ENCODE data around the gene IPCEF1. TPM values are rescaled to one million over a fixed set of nuclear protein-coding genes. Genes with fewer than 3 reads are reported as not detected.
A peak's percentile ranks its signal among the peaks of the same experiment; 100 is the strongest.
"Not testable (repeated sequence)": the region's sequence is repeated elsewhere in the genome, so short reads cannot be mapped to it uniquely, and the experiment has no call there.

The IPCEF1 gene
- total and polyA plus RNA-seq, 2 donors: 6.5 to 13.1 TPM

- WGBS: 95% methylated on average over 13 of the region's 13 CpGs
- Histone ChIP-seq H3K27ac (ENCODE audit: low read depth in 1 of 2, low read length in 1 of 2) (no peak overlapping the region), H3K36me3 (ENCODE audit: control insufficient read depth in 2 of 2, insufficient read depth in 2 of 2, low read length in 1 of 2) (peaks cover 0 to 10% of the 10 kb centered on the region in 2 donors)
Observed at GRCh38 chr6:154242617-154243357, 113.8 kb downstream of the IPCEF1 start.

GRCh38 chr6:154241581-154241980, 115.0 kb downstream of the IPCEF1 start:
- DNase-seq (ENCODE audit: low read depth in 6 of 9, low spot score in 9 of 9): no peak
- Histone ChIP-seq H3K36me3 (ENCODE audit: control insufficient read depth in 2 of 2, insufficient read depth in 2 of 2, low read length in 1 of 2) (peaks cover 0 to 10% of the 10 kb centered on the region in 2 donors), H3K4me1 (ENCODE audit: control insufficient read depth in 2 of 2, insufficient read depth in 2 of 2, low read length in 2 of 2) (peaks cover 13 to 37% of the 10 kb centered on the region in 2 donors), H3K27me3 (ENCODE audit: control insufficient read depth in 2 of 2, insufficient read depth in 1 of 2, low read length in 1 of 2) (no peaks in the 10 kb centered on the region), H3K9me3 (ENCODE audit: control insufficient read depth in 2 of 2, insufficient read depth in 1 of 2, low read length in 1 of 2) (no peaks in the 10 kb centered on the region), H3K27ac (ENCODE audit: low read depth in 1 of 2, low read length in 1 of 2) (no peak overlapping the region), H3K4me3 (ENCODE audit: low read length in 2 of 2) (no peak overlapping the region)
- WGBS: 97% methylated on average over 8 of the region's 8 CpGs

More at GRCh38 chr6:154242617-154243357, 113.8 kb downstream of the IPCEF1 start:
- no peak overlapping the region for H3K4me3 ChIP-seq (ENCODE audit: low read length in 2 of 2)
- no peaks in the 10 kb centered on the region for H3K9me3 ChIP-seq (ENCODE audit: control insufficient read depth in 2 of 2, insufficient read depth in 1 of 2, low read length in 1 of 2)
- no peak for DNase-seq (ENCODE audit: low read depth in 6 of 9, low spot score in 9 of 9)
- peaks cover 13 to 46% of the 10 kb centered on the region in 2 donors for H3K4me1 ChIP-seq (ENCODE audit: control insufficient read depth in 2 of 2, insufficient read depth in 2 of 2, low read length in 2 of 2)
- H3K27me3 ChIP-seq (ENCODE audit: control insufficient read depth in 2 of 2, insufficient read depth in 1 of 2, low read length in 1 of 2): no peaks in the 10 kb centered on the region

GRCh38 chr6:154241061-154241460, 115.5 kb downstream of the IPCEF1 start:
- not testable (repeated sequence) for H3K9me3 ChIP-seq (ENCODE audit: control insufficient read depth in 2 of 2, insufficient read depth in 1 of 2, low read length in 1 of 2); H3K27me3 ChIP-seq (ENCODE audit: control insufficient read depth in 2 of 2, insufficient read depth in 1 of 2, low read length in 1 of 2); H3K4me3 ChIP-seq (ENCODE audit: low read length in 2 of 2); DNase-seq (ENCODE audit: low read depth in 6 of 9, low spot score in 9 of 9); H3K36me3 ChIP-seq (ENCODE audit: control insufficient read depth in 2 of 2, insufficient read depth in 2 of 2, low read length in 1 of 2); H3K27ac ChIP-seq (ENCODE audit: low read depth in 1 of 2, low read length in 1 of 2)
- peaks cover 13 to 33% of the 10 kb centered on the region in 2 donors for H3K4me1 ChIP-seq (ENCODE audit: control insufficient read depth in 2 of 2, insufficient read depth in 2 of 2, low read length in 2 of 2)
- WGBS: 96% methylated on average over 11 of the region's 11 CpGs

- peaks cover 11 to 22% of the 10 kb centered on the region in 2 donors for H3K4me1 ChIP-seq (ENCODE audit: control insufficient read depth in 2 of 2, insufficient read depth in 2 of 2, low read length in 2 of 2)
- H3K27me3 ChIP-seq (ENCODE audit: control insufficient read depth in 2 of 2, insufficient read depth in 1 of 2, low read length in 1 of 2): no peaks in the 10 kb centered on the region
- WGBS: 92% methylated on average over 7 of the region's 7 CpGs
- no peaks in the 10 kb centered on the region for H3K9me3 ChIP-seq (ENCODE audit: control insufficient read depth in 2 of 2, insufficient read depth in 1 of 2, low read length in 1 of 2)
- H3K4me3 ChIP-seq (ENCODE audit: low read length in 2 of 2): no peak overlapping the region
- no peak for DNase-seq (ENCODE audit: low read depth in 6 of 9, low spot score in 9 of 9)
- H3K27ac ChIP-seq (ENCODE audit: low read depth in 1 of 2, low read length in 1 of 2): no peak overlapping the region
- H3K36me3 ChIP-seq (ENCODE audit: control insufficient read depth in 2 of 2, insufficient read depth in 2 of 2, low read length in 1 of 2): peaks cover 0 to 10% of the 10 kb centered on the region in 2 donors
Observed at GRCh38 chr6:154239392-154239791, 117.2 kb downstream of the IPCEF1 start.

- peaks cover 11 to 23% of the 10 kb centered on the region in 2 donors for H3K4me1 ChIP-seq (ENCODE audit: control insufficient read depth in 2 of 2, insufficient read depth in 2 of 2, low read length in 2 of 2)
- no peaks in the 10 kb centered on the region for H3K9me3 ChIP-seq (ENCODE audit: control insufficient read depth in 2 of 2, insufficient read depth in 1 of 2, low read length in 1 of 2)
- no peaks in the 10 kb centered on the region for H3K27me3 ChIP-seq (ENCODE audit: control insufficient read depth in 2 of 2, insufficient read depth in 1 of 2, low read length in 1 of 2)
- no peak overlapping the region for H3K27ac ChIP-seq (ENCODE audit: low read depth in 1 of 2, low read length in 1 of 2)
- no peak for DNase-seq (ENCODE audit: low read depth in 6 of 9, low spot score in 9 of 9)
- no peak overlapping the region for H3K4me3 ChIP-seq (ENCODE audit: low read length in 2 of 2)
- H3K36me3 ChIP-seq (ENCODE audit: control insufficient read depth in 2 of 2, insufficient read depth in 2 of 2, low read length in 1 of 2): peaks cover 0 to 10% of the 10 kb centered on the region in 2 donors
- WGBS: 96% methylated on average over 2 of the region's 2 CpGs
Observed at GRCh38 chr6:154238831-154239230, 117.8 kb downstream of the IPCEF1 start.

GRCh38 chr6:154236646-154237301, 119.8 kb downstream of the IPCEF1 start:
- H3K27me3 ChIP-seq (ENCODE audit: control insufficient read depth in 2 of 2, insufficient read depth in 1 of 2, low read length in 1 of 2): no peaks in the 10 kb centered on the region

GRCh38 chr6:154234019-154234772, 122.4 kb downstream of the IPCEF1 start:
- peak in 2 of 9 donors; percentile 30 to 68 for DNase-seq (ENCODE audit: low read depth in 6 of 9, low spot score in 9 of 9)
- 55% methylated on average over 4 of the region's 4 CpGs for WGBS
- peaks cover 13 to 30% of the 10 kb centered on the region in 2 donors for H3K4me1 ChIP-seq (ENCODE audit: control insufficient read depth in 2 of 2, insufficient read depth in 2 of 2, low read length in 2 of 2)
- H3K27me3 ChIP-seq (ENCODE audit: control insufficient read depth in 2 of 2, insufficient read depth in 1 of 2, low read length in 1 of 2): no peaks in the 10 kb centered on the region
- no peaks in the 10 kb centered on the region for H3K9me3 ChIP-seq (ENCODE audit: control insufficient read depth in 2 of 2, insufficient read depth in 1 of 2, low read length in 1 of 2)
- H3K27ac ChIP-seq (ENCODE audit: low read depth in 1 of 2, low read length in 1 of 2): peak overlapping the region; percentile 44 to 87
- H3K4me3 ChIP-seq (ENCODE audit: low read length in 2 of 2): no peak overlapping the region
- no peaks in the 10 kb centered on the region for H3K36me3 ChIP-seq (ENCODE audit: control insufficient read depth in 2 of 2, insufficient read depth in 2 of 2, low read length in 1 of 2)

More at GRCh38 chr6:154236646-154237301, 119.8 kb downstream of the IPCEF1 start:
- H3K4me3 ChIP-seq (ENCODE audit: low read length in 2 of 2): no peak overlapping the region
- H3K4me1 ChIP-seq (ENCODE audit: control insufficient read depth in 2 of 2, insufficient read depth in 2 of 2, low read length in 2 of 2): peaks cover 13 to 28% of the 10 kb centered on the region in 2 donors
- peaks cover 0 to 4% of the 10 kb centered on the region in 2 donors for H3K36me3 ChIP-seq (ENCODE audit: control insufficient read depth in 2 of 2, insufficient read depth in 2 of 2, low read length in 1 of 2)
- H3K27ac ChIP-seq (ENCODE audit: low read depth in 1 of 2, low read length in 1 of 2): no peak overlapping the region
- 95% methylated on average over 4 of the region's 4 CpGs for WGBS
- no peak for DNase-seq (ENCODE audit: low read depth in 6 of 9, low spot score in 9 of 9)
- H3K9me3 ChIP-seq (ENCODE audit: control insufficient read depth in 2 of 2, insufficient read depth in 1 of 2, low read length in 1 of 2): no peaks in the 10 kb centered on the region

GRCh38 chr6:154233383-154233782, 123.2 kb downstream of the IPCEF1 start:
- no peak for DNase-seq (ENCODE audit: low read depth in 6 of 9, low spot score in 9 of 9)
- H3K27ac ChIP-seq (ENCODE audit: low read depth in 1 of 2, low read length in 1 of 2): peak overlapping the region; percentile 44 to 87
- H3K9me3 ChIP-seq (ENCODE audit: control insufficient read depth in 2 of 2, insufficient read depth in 1 of 2, low read length in 1 of 2): no peaks in the 10 kb centered on the region
- 97% methylated on average over 2 of the region's 2 CpGs for WGBS
- no peaks in the 10 kb centered on the region for H3K36me3 ChIP-seq (ENCODE audit: control insufficient read depth in 2 of 2, insufficient read depth in 2 of 2, low read length in 1 of 2)
- no peaks in the 10 kb centered on the region for H3K27me3 ChIP-seq (ENCODE audit: control insufficient read depth in 2 of 2, insufficient read depth in 1 of 2, low read length in 1 of 2)
- peaks cover 13 to 30% of the 10 kb centered on the region in 2 donors for H3K4me1 ChIP-seq (ENCODE audit: control insufficient read depth in 2 of 2, insufficient read depth in 2 of 2, low read length in 2 of 2)
- H3K4me3 ChIP-seq (ENCODE audit: low read length in 2 of 2): no peak overlapping the region

Data from thymus (tissue), 11 donors.